Forelimb muscle (tissue), 1 donor: ENCODE measurements around the gene ARL4A. TPM values are rescaled to one million over a fixed set of nuclear protein-coding genes. Genes with fewer than 3 reads are reported as not detected.
A peak's percentile ranks its signal among the peaks of the same experiment; 100 is the strongest.

Source experiments
- DNase-seq: peaks from one replicate; pipeline ENCODE4 v3.0.0-alpha.2; 2013; ENCODE audit warnings: low read depth
- polyA plus RNA-seq: library from polyadenylated mRNA; unstranded; fragments of 120-200 nt; gene quantifications from one replicate; pipeline ENCODE4 v1.2.1, GENCODE V29; 2013; ENCODE audit not compliant: insufficient read length

ARL4A gene
- polyA plus RNA-seq, 1 donor: 18.5 TPM

DNA sequence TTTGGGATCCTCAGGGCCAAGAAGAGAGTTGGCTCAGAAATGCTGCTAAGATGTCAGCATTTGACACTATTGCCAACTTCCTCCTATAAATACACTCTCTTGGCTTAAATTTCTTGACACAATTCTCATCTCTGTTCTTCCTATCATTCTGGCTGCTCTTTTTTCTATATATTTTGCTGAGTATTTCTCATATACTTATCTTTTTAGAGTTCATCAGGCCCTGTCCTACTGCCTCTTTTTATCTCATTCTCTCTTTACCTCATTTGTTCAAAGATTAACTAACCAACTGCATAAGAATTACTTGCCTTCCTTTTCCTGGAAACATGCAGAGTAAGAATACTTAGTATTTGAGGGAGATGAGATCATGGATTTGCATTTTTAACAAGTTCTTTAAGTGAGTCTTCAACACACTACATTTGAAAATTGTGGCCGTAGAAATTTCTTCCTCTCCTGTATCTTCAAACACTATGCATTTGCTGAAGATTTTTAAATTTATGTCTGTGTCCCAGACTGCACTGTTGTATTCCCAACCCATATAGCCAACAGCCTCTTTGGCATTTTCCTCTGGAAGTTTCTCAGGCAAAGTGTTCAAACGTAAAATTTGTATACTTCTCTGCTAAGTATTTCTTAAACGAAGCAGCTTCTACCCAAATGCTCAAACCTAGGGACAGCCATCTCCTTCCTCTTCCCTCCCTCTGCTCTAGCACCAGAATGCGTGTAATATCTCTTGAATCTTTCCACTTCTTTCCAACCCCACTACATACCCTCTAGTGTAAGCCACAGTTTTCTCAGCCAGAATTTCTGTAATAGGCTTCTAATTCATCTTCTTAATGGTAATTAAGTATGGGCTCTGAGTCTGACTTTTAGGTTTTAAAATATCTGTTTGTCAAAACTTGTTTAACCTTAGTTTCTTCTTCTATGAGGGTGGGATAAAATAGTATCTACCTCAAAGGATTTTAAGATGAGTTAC, 35.5 kb downstream of the ARL4A start:
- DNase-seq: no peak

DNA sequence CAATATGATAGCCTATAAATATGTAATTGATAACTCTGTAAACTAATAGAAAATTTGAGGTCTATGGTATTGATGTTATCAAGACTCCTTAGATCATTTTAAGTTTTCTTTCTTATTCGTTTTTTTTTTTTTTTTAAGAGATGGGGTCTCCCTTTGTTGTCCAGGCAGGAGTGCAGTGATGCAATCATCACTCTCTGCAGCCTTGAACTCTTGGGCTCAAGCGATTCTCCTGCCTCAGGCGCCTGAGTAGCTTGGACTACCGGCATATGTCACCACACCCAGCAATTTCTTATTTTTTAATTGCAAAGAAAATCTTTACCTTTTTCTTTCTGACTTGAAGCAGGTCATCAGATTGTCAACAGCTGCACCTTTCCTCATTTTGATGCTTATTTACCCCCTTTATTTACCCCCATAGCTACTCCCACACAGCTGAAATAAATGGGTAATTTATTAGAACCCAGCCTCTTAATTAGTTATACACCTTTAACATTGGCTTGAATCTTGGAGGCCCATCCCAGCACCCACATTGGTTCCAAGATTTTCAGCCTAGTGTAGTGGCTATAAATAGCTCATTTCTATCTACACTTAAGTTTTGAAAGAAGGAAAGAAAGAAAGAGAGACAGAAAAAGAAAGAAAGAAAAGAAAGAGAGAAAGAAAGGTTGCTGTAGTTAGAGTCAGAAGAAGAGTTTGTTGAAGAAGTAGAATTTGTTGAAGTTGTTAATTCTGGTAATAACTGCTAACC, 38.3 kb downstream of the ARL4A start:
- DNase-seq: no peak

DNA sequence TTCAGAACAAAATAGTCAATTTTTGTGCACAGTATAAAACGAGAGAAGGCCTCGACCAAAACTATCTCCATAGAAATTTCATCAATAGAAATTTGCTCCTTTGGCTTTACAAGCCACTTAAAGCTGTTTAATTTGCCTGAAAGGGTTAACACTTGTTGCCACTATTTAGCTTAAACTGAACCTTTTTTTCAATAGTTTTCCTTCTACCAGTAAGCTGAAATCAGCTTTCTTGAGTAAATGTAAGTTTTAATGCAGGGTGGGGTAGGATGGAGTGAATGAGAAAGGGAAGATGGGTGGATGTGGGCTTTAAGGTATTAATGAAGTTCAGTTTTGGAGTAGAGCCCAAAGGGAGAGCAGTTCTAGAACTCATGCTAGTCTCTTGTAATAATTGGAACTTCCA, 39.5 kb downstream of the ARL4A start:
- DNase-seq: no peak

DNA sequence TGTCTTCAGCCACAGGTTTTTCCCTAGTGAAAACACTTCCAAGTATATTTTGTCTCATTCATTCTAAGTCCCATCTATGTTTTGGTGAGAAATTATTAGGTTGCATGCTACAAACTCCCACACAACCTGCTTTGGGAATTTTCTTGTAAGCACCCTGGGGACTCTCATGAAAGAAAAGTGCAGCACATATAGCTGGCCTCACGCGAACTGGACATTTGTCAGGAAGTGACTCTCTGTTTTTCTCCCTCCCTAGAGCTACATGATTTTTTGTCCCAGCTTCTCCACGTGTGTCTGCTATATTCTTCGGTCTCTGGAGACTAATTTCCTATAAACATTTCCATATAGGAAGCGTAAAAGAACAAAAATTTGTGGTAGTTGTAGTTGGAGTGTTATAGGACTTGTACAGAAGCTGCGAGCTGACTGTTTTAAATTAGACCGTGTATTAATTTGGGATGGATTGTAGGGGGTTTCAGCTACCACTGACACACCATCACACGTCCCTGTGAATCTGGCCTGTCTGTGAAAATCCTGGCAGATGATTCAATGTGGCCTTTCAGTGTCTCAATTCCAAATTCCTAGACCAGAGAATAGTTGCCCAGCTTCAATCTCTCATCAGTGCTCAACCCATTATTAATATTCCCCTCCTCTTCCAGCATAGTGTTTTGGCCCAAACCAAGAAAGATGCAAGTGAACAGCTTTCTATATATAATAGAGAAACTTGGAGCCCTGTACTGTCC, 40.2 kb downstream of the ARL4A start:
- no peak for DNase-seq

GRCh38 chr7:12728192-12728538, 40.7 kb downstream of the ARL4A start:
- DNase-seq: no peak

GRCh38 chr7:12729112-12729511, 41.7 kb downstream of the ARL4A start:
- DNase-seq: peak; percentile 25

- no peak for DNase-seq
Observed at GRCh38 chr7:12730523-12730922, 43.1 kb downstream of the ARL4A start.

- no peak for DNase-seq
Observed at GRCh38 chr7:12731214-12731656, 43.8 kb downstream of the ARL4A start.

- DNase-seq: no peak
Observed at GRCh38 chr7:12731775-12732174, 44.3 kb downstream of the ARL4A start.

DNA sequence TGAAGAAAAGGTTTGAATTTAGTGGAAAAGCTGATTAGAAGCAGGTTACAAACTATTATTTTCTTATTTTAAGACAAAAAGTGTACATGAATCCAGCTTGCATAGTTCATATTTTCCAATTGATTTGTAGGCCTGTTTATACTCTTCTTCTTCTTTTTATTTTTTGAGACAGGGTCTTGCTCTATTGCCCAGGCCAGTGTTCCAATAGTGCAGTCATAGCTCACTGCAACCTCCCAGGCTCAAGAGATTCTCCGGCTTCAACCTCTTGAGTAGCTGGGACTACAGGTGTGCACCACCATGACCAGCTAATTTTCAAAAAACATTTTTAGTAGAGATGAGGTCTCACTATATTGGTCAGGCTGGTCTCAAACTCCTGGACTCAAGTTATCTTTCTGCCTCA, 45.0 kb downstream of the ARL4A start:
- no peak for DNase-seq

GRCh38 chr7:12735923-12736322, 48.5 kb downstream of the ARL4A start:
- no peak for DNase-seq

- DNase-seq: no peak
Observed at GRCh38 chr7:12737373-12737772, 49.9 kb downstream of the ARL4A start.

- DNase-seq: no peak
Observed at GRCh38 chr7:12737836-12738235, 50.4 kb downstream of the ARL4A start.

GRCh38 chr7:12738665-12739064, 51.2 kb downstream of the ARL4A start:
- no peak for DNase-seq

Other genes starting within 250 kb of the ARL4A start
- gene SCIN, start 116.9 kb upstream of the ARL4A start, polyA plus RNA-seq: 0.34 TPM